Measurements from ENCODE around the gene SZT2. TPM values are rescaled to one million over a fixed set of nuclear protein-coding genes. Genes with fewer than 3 reads are reported as not detected.

Gene SZT2
- total and polyA plus RNA-seq, 2 experiments from 2014 or later, result 14.8 to 18.8 TPM

DNA sequence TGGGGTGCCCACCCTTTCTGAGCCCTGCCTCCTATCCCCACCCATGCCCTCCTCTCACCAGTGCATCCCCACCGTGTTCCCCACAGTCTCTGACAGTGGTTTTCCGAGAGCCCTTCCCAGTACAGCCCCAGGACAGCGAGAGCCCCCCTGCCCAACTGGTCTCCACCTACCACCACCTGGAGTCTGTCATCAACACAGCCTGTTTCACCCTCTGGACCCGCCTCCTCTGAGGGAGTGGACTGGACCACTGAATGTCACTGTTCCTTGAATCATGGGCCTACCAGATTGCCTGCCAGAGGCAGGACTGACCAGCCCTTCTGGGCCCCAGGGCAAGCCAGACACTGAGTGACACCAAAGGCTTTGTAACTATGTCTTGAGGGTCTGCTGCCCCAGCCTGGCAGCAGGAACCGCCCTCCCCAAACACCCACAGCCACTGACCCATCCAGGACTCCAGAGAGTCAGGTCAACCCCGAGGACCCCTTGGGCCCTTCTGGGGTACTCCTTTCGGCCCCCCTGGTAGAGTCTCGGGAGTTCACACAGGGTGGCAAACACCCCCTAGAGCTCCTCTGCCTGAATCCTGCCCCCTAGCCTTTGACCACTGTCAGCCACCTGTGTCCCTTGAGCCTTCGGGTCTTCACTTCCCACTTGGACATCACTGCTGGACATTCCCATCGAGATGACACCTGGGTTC is 60.7 kb downstream of the SZT2 start:
- H3K4me1 ChIP-seq (ENCODE audit: insufficient read depth), result peaks cover 11% of the 10 kb centered on the region
- no peak overlapping the region for H3K4me3 ChIP-seq
- no peaks in the 10 kb centered on the region for H3K9me2 ChIP-seq (replicated peaks; ENCODE audit: insufficient read depth)
- DNase-seq (ENCODE audit: low spot score), result no peak
- no peak overlapping the region for H3K27ac ChIP-seq
- H2AFZ ChIP-seq, result no peak overlapping the region
- WGBS (ENCODE audit: low lambda C conversion rate, missing lambda C conversion rate), result 92% methylated on average over 10 of the region's 10 CpGs
- no peaks in the 10 kb centered on the region for H3K79me2 ChIP-seq
- TF ChIP-seq EZH2 (IDR thresholded peaks at IDR 0.05; ENCODE audit: borderline replicate concordance) (no peak), EZH2phosphoT487 (IDR thresholded peaks at IDR 0.05; ENCODE audit: low read depth, severe bottlenecking, unreplicated experiment) (no peak)
- TF ChIP-seq, protein P1, sequence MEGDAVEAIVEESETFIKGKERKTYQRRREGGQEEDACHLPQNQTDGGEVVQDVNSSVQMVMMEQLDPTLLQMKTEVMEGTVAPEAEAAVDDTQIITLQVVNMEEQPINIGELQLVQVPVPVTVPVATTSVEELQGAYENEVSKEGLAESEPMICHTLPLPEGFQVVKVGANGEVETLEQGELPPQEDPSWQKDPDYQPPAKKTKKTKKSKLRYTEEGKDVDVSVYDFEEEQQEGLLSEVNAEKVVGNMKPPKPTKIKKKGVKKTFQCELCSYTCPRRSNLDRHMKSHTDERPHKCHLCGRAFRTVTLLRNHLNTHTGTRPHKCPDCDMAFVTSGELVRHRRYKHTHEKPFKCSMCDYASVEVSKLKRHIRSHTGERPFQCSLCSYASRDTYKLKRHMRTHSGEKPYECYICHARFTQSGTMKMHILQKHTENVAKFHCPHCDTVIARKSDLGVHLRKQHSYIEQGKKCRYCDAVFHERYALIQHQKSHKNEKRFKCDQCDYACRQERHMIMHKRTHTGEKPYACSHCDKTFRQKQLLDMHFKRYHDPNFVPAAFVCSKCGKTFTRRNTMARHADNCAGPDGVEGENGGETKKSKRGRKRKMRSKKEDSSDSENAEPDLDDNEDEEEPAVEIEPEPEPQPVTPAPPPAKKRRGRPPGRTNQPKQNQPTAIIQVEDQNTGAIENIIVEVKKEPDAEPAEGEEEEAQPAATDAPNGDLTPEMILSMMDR (IDR thresholded peaks at IDR 0.05; ENCODE audit: poor library complexity), result no peak
- no peaks in the 10 kb centered on the region for H3K36me3 ChIP-seq (replicated peaks; ENCODE audit: insufficient read depth, low read depth)
- H3K9me3 ChIP-seq (ENCODE audit: low read depth), result no peaks in the 10 kb centered on the region
- H3K27me3 ChIP-seq, result no peaks in the 10 kb centered on the region
- H4K20me1 ChIP-seq (ENCODE audit: insufficient read depth, poor library complexity, severe bottlenecking), result no peaks in the 10 kb centered on the region
- H3K4me2 ChIP-seq, result no peak overlapping the region

GRCh38 chr1:43451157-43451591 is 61.5 kb downstream of the SZT2 start:
- no peaks in the 10 kb centered on the region for H4K20me1 ChIP-seq (ENCODE audit: insufficient read depth, poor library complexity, severe bottlenecking)
- H3K36me3 ChIP-seq (replicated peaks; ENCODE audit: insufficient read depth, low read depth), result no peaks in the 10 kb centered on the region
- no peak for DNase-seq (ENCODE audit: low spot score)
- H3K27me3 ChIP-seq, result no peaks in the 10 kb centered on the region
- no peaks in the 10 kb centered on the region for H3K9me2 ChIP-seq (replicated peaks; ENCODE audit: insufficient read depth)
- WGBS (ENCODE audit: low lambda C conversion rate, missing lambda C conversion rate), result 91% methylated on average over 12 of the region's 12 CpGs
- H3K4me2 ChIP-seq, result no peak overlapping the region
- H3K79me2 ChIP-seq, result no peaks in the 10 kb centered on the region
- H3K27ac ChIP-seq, result no peak overlapping the region
- no peaks in the 10 kb centered on the region for H3K9me3 ChIP-seq (ENCODE audit: low read depth)
- no peak overlapping the region for H3K4me3 ChIP-seq
- H2AFZ ChIP-seq, result no peak overlapping the region
- TF ChIP-seq EZH2 (IDR thresholded peaks at IDR 0.05; ENCODE audit: borderline replicate concordance), result no peak
- TF ChIP-seq EZH2phosphoT487 (IDR thresholded peaks at IDR 0.05; ENCODE audit: low read depth, severe bottlenecking, unreplicated experiment), result no peak
- TF ChIP-seq, protein P1 (IDR thresholded peaks at IDR 0.05; ENCODE audit: poor library complexity), result no peak
- H3K4me1 ChIP-seq (ENCODE audit: insufficient read depth), result peaks cover 11% of the 10 kb centered on the region

DNA sequence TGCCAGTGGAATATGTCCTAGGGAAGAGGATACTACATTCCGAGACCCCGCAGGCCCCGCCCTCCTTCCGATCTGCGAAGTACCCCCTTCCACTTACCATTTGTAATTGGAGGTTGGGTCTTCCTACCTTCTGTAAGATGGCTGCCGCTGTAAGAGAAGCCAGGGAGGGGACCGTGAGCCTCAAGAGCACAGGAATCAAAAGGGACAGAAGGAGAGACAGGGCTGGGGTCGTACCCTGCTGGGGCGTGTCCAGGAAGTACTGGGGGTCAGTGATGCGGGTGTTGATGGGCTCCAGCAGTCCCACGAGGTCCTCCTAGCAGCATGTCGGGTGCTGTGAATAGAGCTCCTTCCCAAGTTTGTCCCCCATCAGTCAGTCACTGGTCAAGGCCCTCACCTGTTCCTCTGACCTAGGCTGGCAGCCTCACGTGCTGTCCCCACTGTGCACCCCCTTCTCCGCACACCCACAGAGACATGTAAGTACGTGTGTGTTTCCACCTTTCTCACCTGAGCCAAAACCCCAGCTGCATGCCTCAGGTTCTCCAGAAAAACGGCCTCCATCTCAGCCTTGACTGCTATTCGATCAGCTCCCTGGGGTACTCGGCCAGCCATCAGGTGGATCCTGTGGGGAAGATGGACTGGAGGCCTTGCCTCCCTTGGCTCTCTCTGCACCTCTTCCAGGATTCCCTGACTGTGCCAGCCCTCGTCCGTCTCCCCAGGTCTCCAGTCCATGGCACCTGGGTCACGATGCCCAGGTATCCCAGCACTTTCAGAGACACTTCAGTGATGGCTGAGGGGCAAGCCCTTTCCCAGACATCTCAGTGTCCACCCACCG is 62.2 kb downstream of the SZT2 start:
- no peaks in the 10 kb centered on the region for H3K79me2 ChIP-seq
- no peaks in the 10 kb centered on the region for H3K36me3 ChIP-seq (replicated peaks; ENCODE audit: insufficient read depth, low read depth)
- no peaks in the 10 kb centered on the region for H3K27me3 ChIP-seq
- no peaks in the 10 kb centered on the region for H3K9me2 ChIP-seq (replicated peaks; ENCODE audit: insufficient read depth)
- H3K4me1 ChIP-seq (ENCODE audit: insufficient read depth), result peaks cover 11% of the 10 kb centered on the region
- TF ChIP-seq, protein P1 (IDR thresholded peaks at IDR 0.05; ENCODE audit: poor library complexity), result no peak
- no peak for TF ChIP-seq EZH2phosphoT487 (IDR thresholded peaks at IDR 0.05; ENCODE audit: low read depth, severe bottlenecking, unreplicated experiment)
- TF ChIP-seq EZH2 (IDR thresholded peaks at IDR 0.05; ENCODE audit: borderline replicate concordance), result no peak
- H3K4me2 ChIP-seq, result no peak overlapping the region
- no peak overlapping the region for H3K4me3 ChIP-seq
- WGBS (ENCODE audit: low lambda C conversion rate, missing lambda C conversion rate), result 96% methylated on average over 22 of the region's 22 CpGs
- DNase-seq (ENCODE audit: low spot score), result no peak
- H3K27ac ChIP-seq, result no peak overlapping the region
- no peaks in the 10 kb centered on the region for H4K20me1 ChIP-seq (ENCODE audit: insufficient read depth, poor library complexity, severe bottlenecking)
- H3K9me3 ChIP-seq (ENCODE audit: low read depth), result no peaks in the 10 kb centered on the region
- no peak overlapping the region for H2AFZ ChIP-seq
